ENCODE data around the gene DNAJC15.

DNAJC15 gene

GRCh38 chr13:43081866-43082265 lies 58.5 kb downstream of the DNAJC15 start:
- FAIRE-seq, result no peak
- DNase-seq (ENCODE audit: low spot score), result no peak

GRCh38 chr13:43083750-43084149 lies 60.4 kb downstream of the DNAJC15 start:
- DNase-seq (ENCODE audit: low spot score) (no peak), FAIRE-seq (no peak)

GRCh38 chr13:43085545-43085944 lies 62.2 kb downstream of the DNAJC15 start:
- DNase-seq (ENCODE audit: low spot score), result peak; percentile 2

GRCh38 chr13:43086181-43086580 lies 62.8 kb downstream of the DNAJC15 start:
- DNase-seq (ENCODE audit: low spot score) (no peak), FAIRE-seq (no peak)

More at GRCh38 chr13:43085545-43085944, 62.2 kb downstream of the DNAJC15 start:
- FAIRE-seq, result no peak

- FAIRE-seq, result no peak
- no peak for DNase-seq (ENCODE audit: low spot score)
Measured at GRCh38 chr13:43088093-43088511, 64.7 kb downstream of the DNAJC15 start.

GRCh38 chr13:43089912-43090498 lies 66.6 kb downstream of the DNAJC15 start:
- DNase-seq (ENCODE audit: low spot score), result no peak
- FAIRE-seq, result no peak

- FAIRE-seq (no peak), DNase-seq (ENCODE audit: low spot score) (no peak)
Measured at GRCh38 chr13:43094901-43095300, 71.5 kb downstream of the DNAJC15 start.

GRCh38 chr13:43095771-43096719 lies 72.7 kb downstream of the DNAJC15 start:
- FAIRE-seq (no peak), DNase-seq (ENCODE audit: low spot score) (no peak)

GRCh38 chr13:43100667-43101066 lies 77.3 kb downstream of the DNAJC15 start:
- no peak for FAIRE-seq

GRCh38 chr13:43102304-43102703 lies 78.9 kb downstream of the DNAJC15 start:
- no peak for DNase-seq (ENCODE audit: low spot score)
- no peak for FAIRE-seq

More at GRCh38 chr13:43100667-43101066, 77.3 kb downstream of the DNAJC15 start:
- DNase-seq (ENCODE audit: low spot score), result no peak

GRCh38 chr13:43107780-43108179 lies 84.4 kb downstream of the DNAJC15 start:
- DNase-seq (ENCODE audit: low spot score) (no peak), FAIRE-seq (no peak)

- no peak for FAIRE-seq
- DNase-seq (ENCODE audit: low spot score), result no peak
Measured at GRCh38 chr13:43110036-43110435, 86.7 kb downstream of the DNAJC15 start.

- no peak for FAIRE-seq
- DNase-seq (ENCODE audit: low spot score), result no peak
Measured at GRCh38 chr13:43110658-43111057, 87.3 kb downstream of the DNAJC15 start.

GRCh38 chr13:43111559-43112400 lies 88.4 kb downstream of the DNAJC15 start:
- no peak for DNase-seq (ENCODE audit: low spot score)
- no peak for FAIRE-seq

GRCh38 chr13:43113603-43114002 lies 90.2 kb downstream of the DNAJC15 start:
- no peak for FAIRE-seq
- no peak for DNase-seq (ENCODE audit: low spot score)

GRCh38 chr13:43114504-43114903 lies 91.1 kb downstream of the DNAJC15 start:
- FAIRE-seq (no peak), DNase-seq (ENCODE audit: low spot score) (no peak)

GRCh38 chr13:43115141-43115540 lies 91.8 kb downstream of the DNAJC15 start:
- DNase-seq (ENCODE audit: low spot score), result no peak
- no peak for FAIRE-seq

- FAIRE-seq, result no peak
- DNase-seq (ENCODE audit: low spot score), result no peak
Measured at GRCh38 chr13:43116242-43116641, 92.9 kb downstream of the DNAJC15 start.

- DNase-seq (ENCODE audit: low spot score), result no peak
- FAIRE-seq, result no peak
Measured at GRCh38 chr13:43118521-43118920, 95.1 kb downstream of the DNAJC15 start.

GRCh38 chr13:43119206-43119605 lies 95.8 kb downstream of the DNAJC15 start:
- FAIRE-seq, result no peak
- no peak for DNase-seq (ENCODE audit: low spot score)

GRCh38 chr13:43122791-43123190 lies 99.4 kb downstream of the DNAJC15 start:
- FAIRE-seq (no peak), DNase-seq (ENCODE audit: low spot score) (no peak)

- no peak for DNase-seq (ENCODE audit: low spot score)
- no peak for FAIRE-seq
Measured at GRCh38 chr13:43123856-43124255, 100.5 kb downstream of the DNAJC15 start.

Data from urothelium cell line (cell line).